Neural cell (in vitro differentiated cells): ENCODE results near the gene NAA38. TPM values are rescaled to one million over a fixed set of nuclear protein-coding genes. Genes with fewer than 3 reads are reported as not detected.

ENCODE experiments used
- H2AFZ ChIP-seq: fragments of 200-600, 300-800 bp; sonication (generic), shearing (Covaris generic); 2 replicates; pipeline ENCODE4 v1.6.0; 2014; ENCODE audit warnings: low read depth, mild to moderate bottlenecking, antibody characterized with exemption, low read length, moderate library complexity
- H3F3A ChIP-seq: fragments of 200-600 bp; shearing (Covaris generic); 2 replicates; pipeline ENCODE4 v1.6.1; 2016; ENCODE audit warnings: mild to moderate bottlenecking, moderate library complexity, mixed read lengths, antibody characterized with exemption, low read length; ENCODE audit not compliant: insufficient read depth, poor library complexity, severe bottlenecking
- H3K27ac ChIP-seq: fragments of 200-600, 300-800 bp; sonication (generic), shearing (Covaris generic); 2 replicates; pipeline ENCODE4 v1.5.1; 2014; ENCODE audit warnings: mild to moderate bottlenecking, low read length, moderate library complexity
- H3K27me3 ChIP-seq: fragments of 300-800, 200-600 bp; sonication (generic), shearing (Covaris generic); 2 replicates; pipeline ENCODE4 v1.6.0; 2014; ENCODE audit warnings: mild to moderate bottlenecking, low read depth, low read length, moderate library complexity; ENCODE audit not compliant: insufficient read depth
- H3K36me3 ChIP-seq: fragments of 300-800, 200-600 bp; sonication (generic), shearing (Covaris generic); 2 replicates; pipeline ENCODE4 v1.5.1; 2014; ENCODE audit warnings: mild to moderate bottlenecking, antibody characterized with exemption, low read length, moderate library complexity; ENCODE audit not compliant: insufficient read depth
- H3K4me2 ChIP-seq: fragments of 300-800, 200-600 bp; sonication (generic), shearing (Covaris generic); 2 replicates; pipeline ENCODE4 v1.6.0; 2014; ENCODE audit warnings: mild to moderate bottlenecking, low read length
- H3K4me3 ChIP-seq: fragments of 300-800, 200-600 bp; sonication (generic), shearing (Covaris generic); 2 replicates; pipeline ENCODE4 v1.5.1; 2014; ENCODE audit warnings: mild to moderate bottlenecking, low read length, moderate library complexity
- H3K79me2 ChIP-seq: fragments of 200-600 bp; shearing (Covaris generic); replicated peaks from 2 replicates; pipeline ENCODE4 v1.6.0; 2014; ENCODE audit warnings: mild to moderate bottlenecking, low read length, moderate library complexity; ENCODE audit not compliant: insufficient read depth
- H3K9ac ChIP-seq: fragments of 300-800, 200-600 bp; sonication (generic), shearing (Covaris generic); 2 replicates; pipeline ENCODE4 v1.6.1; 2016; ENCODE audit warnings: mild to moderate bottlenecking, low read length, mixed read lengths
- H3K9me2 ChIP-seq: fragments of 200-600 bp; shearing (Covaris generic); 2 replicates; pipeline ENCODE4 v1.6.1; 2016; ENCODE audit warnings: mild to moderate bottlenecking, low read length, mixed read lengths; ENCODE audit not compliant: insufficient read depth
- H3K9me3 ChIP-seq: fragments of 200-600, 300-800 bp; sonication (generic), shearing (Covaris generic); 2 replicates; pipeline ENCODE4 v1.6.1; 2016; ENCODE audit warnings: mild to moderate bottlenecking, mixed run types, low read length, moderate library complexity, mixed read lengths
- H4K20me1 ChIP-seq: fragments of 200-600 bp; shearing (Covaris generic); 2 replicates; pipeline ENCODE4 v1.6.1; 2016; ENCODE audit warnings: mild to moderate bottlenecking, mixed run types; ENCODE audit not compliant: insufficient read depth
- EP300 ChIP-seq: fragments of 450-650 bp; conservative IDR thresholded peaks from 2 replicates; pipeline ENCODE4 v1.6.1; 2014; ENCODE audit warnings: antibody characterized with exemption, mild to moderate bottlenecking, moderate library complexity; ENCODE audit not compliant: poor library complexity, severe bottlenecking
- EZH2 ChIP-seq: fragments of 200-600, 300-800 bp; shearing (Covaris generic), sonication (generic); IDR thresholded peaks from 2 replicates; pipeline ENCODE4 v1.6.1; 2014; ENCODE audit warnings: antibody characterized with exemption, low read length, borderline replicate concordance, mild to moderate bottlenecking; ENCODE audit not compliant: insufficient read depth, poor library complexity, severe bottlenecking
- MXI1 ChIP-seq: fragments of 450-650 bp; conservative IDR thresholded peaks from 2 replicates; pipeline ENCODE4 v1.6.1; 2014; ENCODE audit warnings: antibody characterized with exemption, mild to moderate bottlenecking; ENCODE audit not compliant: poor library complexity, severe bottlenecking
- POLR2AphosphoS5 ChIP-seq: IDR thresholded peaks from 2 replicates; pipeline ENCODE4 v1.6.1; 2012
- RAD21 ChIP-seq: fragments of 450-650 bp; conservative IDR thresholded peaks from 2 replicates; pipeline ENCODE4 v1.6.1; 2014; ENCODE audit warnings: antibody characterized with exemption, mild to moderate bottlenecking, moderate library complexity
- SMC3 ChIP-seq: fragments of 450-650 bp; conservative IDR thresholded peaks from 2 replicates; pipeline ENCODE4 v1.6.1; 2014; ENCODE audit warnings: antibody characterized with exemption, mild to moderate bottlenecking, moderate library complexity; ENCODE audit not compliant: poor library complexity
- TAF1 ChIP-seq: IDR thresholded peaks from 2 replicates; pipeline ENCODE4 v1.6.1; 2012; ENCODE audit warnings: low read depth
- polyA plus RNA-seq: library from polyadenylated mRNA; depleted of rRNA; stranded (reverse); fragments of >200 nt; gene quantifications from 2 replicates; pipeline ENCODE4 v1.2.3, GENCODE V29; 2014
- TF ChIP-seq, protein P1 (sequence below): fragments of 450-650 bp; IDR thresholded peaks from 2 replicates; pipeline ENCODE4 v1.5.1; 2014; ENCODE audit warnings: antibody characterized with exemption, mild to moderate bottlenecking, moderate library complexity; ENCODE audit not compliant: poor library complexity, severe bottlenecking
- TF ChIP-seq, protein P2 (sequence below): IDR thresholded peaks from 2 replicates; pipeline ENCODE4 v1.6.1; 2012; ENCODE audit warnings: borderline replicate concordance

The NAA38 gene
- polyA plus RNA-seq, 1 donor from 2014 or later, result 110 TPM

DNA sequence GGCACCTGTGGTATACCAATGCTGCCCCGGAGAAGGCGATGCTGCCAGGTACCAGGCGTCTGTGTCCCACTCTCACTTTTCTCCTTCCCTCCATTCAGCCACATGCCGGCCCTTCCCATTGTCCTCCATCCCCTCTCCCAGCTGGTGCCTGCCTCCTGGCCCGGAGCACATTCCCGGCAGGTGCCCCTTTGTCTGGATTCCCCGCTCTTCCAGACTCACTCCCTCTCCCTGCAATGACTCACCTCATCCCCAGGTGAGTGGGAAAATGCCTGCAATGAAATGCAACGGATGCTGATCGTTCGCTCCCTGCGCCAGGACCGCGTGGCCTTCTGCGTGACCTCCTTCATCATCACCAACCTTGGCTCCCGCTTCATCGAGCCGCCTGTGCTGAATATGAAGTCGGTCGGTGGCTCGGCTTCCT is 33.8 kb downstream of the NAA38 start:
- TF ChIP-seq, protein P1, sequence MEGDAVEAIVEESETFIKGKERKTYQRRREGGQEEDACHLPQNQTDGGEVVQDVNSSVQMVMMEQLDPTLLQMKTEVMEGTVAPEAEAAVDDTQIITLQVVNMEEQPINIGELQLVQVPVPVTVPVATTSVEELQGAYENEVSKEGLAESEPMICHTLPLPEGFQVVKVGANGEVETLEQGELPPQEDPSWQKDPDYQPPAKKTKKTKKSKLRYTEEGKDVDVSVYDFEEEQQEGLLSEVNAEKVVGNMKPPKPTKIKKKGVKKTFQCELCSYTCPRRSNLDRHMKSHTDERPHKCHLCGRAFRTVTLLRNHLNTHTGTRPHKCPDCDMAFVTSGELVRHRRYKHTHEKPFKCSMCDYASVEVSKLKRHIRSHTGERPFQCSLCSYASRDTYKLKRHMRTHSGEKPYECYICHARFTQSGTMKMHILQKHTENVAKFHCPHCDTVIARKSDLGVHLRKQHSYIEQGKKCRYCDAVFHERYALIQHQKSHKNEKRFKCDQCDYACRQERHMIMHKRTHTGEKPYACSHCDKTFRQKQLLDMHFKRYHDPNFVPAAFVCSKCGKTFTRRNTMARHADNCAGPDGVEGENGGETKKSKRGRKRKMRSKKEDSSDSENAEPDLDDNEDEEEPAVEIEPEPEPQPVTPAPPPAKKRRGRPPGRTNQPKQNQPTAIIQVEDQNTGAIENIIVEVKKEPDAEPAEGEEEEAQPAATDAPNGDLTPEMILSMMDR, result no peak
- TF ChIP-seq SMC3 (no peak), POLR2AphosphoS5 (no peak), RAD21 (no peak), EZH2 (no peak), EP300 (no peak)
- TF ChIP-seq, protein P2, sequence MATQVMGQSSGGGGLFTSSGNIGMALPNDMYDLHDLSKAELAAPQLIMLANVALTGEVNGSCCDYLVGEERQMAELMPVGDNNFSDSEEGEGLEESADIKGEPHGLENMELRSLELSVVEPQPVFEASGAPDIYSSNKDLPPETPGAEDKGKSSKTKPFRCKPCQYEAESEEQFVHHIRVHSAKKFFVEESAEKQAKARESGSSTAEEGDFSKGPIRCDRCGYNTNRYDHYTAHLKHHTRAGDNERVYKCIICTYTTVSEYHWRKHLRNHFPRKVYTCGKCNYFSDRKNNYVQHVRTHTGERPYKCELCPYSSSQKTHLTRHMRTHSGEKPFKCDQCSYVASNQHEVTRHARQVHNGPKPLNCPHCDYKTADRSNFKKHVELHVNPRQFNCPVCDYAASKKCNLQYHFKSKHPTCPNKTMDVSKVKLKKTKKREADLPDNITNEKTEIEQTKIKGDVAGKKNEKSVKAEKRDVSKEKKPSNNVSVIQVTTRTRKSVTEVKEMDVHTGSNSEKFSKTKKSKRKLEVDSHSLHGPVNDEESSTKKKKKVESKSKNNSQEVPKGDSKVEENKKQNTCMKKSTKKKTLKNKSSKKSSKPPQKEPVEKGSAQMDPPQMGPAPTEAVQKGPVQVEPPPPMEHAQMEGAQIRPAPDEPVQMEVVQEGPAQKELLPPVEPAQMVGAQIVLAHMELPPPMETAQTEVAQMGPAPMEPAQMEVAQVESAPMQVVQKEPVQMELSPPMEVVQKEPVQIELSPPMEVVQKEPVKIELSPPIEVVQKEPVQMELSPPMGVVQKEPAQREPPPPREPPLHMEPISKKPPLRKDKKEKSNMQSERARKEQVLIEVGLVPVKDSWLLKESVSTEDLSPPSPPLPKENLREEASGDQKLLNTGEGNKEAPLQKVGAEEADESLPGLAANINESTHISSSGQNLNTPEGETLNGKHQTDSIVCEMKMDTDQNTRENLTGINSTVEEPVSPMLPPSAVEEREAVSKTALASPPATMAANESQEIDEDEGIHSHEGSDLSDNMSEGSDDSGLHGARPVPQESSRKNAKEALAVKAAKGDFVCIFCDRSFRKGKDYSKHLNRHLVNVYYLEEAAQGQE, result no peak
- H3F3A ChIP-seq, result no peaks in the 10 kb centered on the region
- H3K27ac ChIP-seq, result no peak overlapping the region
- no peaks in the 10 kb centered on the region for H4K20me1 ChIP-seq
- H3K9me3 ChIP-seq, result no peaks in the 10 kb centered on the region
- no peaks in the 10 kb centered on the region for H3K9me2 ChIP-seq
- H3K4me3 ChIP-seq, result no peak overlapping the region
- H3K79me2 ChIP-seq, result no peaks in the 10 kb centered on the region
- no peak overlapping the region for H2AFZ ChIP-seq
- no peaks in the 10 kb centered on the region for H3K27me3 ChIP-seq
- H3K4me2 ChIP-seq, result no peak overlapping the region
- H3K9ac ChIP-seq, result no peak overlapping the region
- H3K36me3 ChIP-seq, result no peaks in the 10 kb centered on the region

DNA sequence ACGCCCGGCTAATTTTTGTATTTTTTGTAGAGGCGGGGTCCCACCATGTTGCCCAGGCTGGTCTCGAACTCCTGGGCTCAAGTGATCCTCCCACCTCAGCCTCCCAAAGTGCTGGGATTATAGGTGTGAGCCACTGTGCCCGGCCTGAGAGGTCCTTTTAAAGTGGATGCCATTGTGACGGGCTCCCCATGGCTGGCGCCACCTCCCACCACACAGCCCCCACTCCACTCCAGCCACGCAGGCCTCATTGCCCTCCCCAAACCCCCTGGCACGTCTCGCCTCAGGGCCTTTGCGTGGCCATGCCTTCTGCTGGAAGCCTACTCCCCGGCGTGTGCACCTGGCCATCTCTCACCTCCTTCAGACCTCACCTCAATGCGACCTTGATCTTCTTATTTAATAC is 35.2 kb downstream of the NAA38 start:
- Histone ChIP-seq H3K9ac (no peak overlapping the region), H4K20me1 (no peaks in the 10 kb centered on the region), H3K27ac (no peak overlapping the region), H3K9me3 (no peaks in the 10 kb centered on the region), H3F3A (no peaks in the 10 kb centered on the region), H2AFZ (no peak overlapping the region), H3K9me2 (no peaks in the 10 kb centered on the region), H3K79me2 (no peaks in the 10 kb centered on the region), H3K36me3 (no peaks in the 10 kb centered on the region), H3K4me3 (no peak overlapping the region), H3K4me2 (no peak overlapping the region), H3K27me3 (no peaks in the 10 kb centered on the region)
- TF ChIP-seq, protein P2, result no peak
- TF ChIP-seq TAF1, result no peak
- TF ChIP-seq, protein P1, result no peak
- no peak for TF ChIP-seq EP300
- no peak for TF ChIP-seq MXI1
- no peak for TF ChIP-seq RAD21
- TF ChIP-seq SMC3, result no peak
- TF ChIP-seq EZH2, result no peak
- no peak for TF ChIP-seq POLR2AphosphoS5
